H9 (cell line): ENCODE results near the gene CDO1. TPM values are rescaled to one million over a fixed set of nuclear protein-coding genes. Genes with fewer than 3 reads are reported as not detected.

Experiments used
- DNase-seq: peaks from one replicate; pipeline ENCODE4 v3.0.0-alpha.2; 2017
- H2AFZ ChIP-seq: one replicate; pipeline ENCODE4 v1.6.1; 2013; ENCODE audit warnings: mild to moderate bottlenecking, low read length, control low read depth, moderate library complexity
- H2AK5ac ChIP-seq: 2 replicates; pipeline ENCODE4 v1.6.1; 2013; ENCODE audit warnings: low read length, control low read depth, mixed read lengths; ENCODE audit not compliant: insufficient read length
- H2BK120ac ChIP-seq: one replicate; pipeline ENCODE4 v1.6.1; 2013; ENCODE audit warnings: low read depth, mild to moderate bottlenecking, low read length, control low read depth, inconsistent platforms; ENCODE audit not compliant: poor library complexity, severe bottlenecking
- H2BK12ac ChIP-seq: 2 replicates; pipeline ENCODE4 v1.6.1; 2013; ENCODE audit warnings: low read length, control low read depth, mixed read lengths, low read depth; ENCODE audit not compliant: insufficient read length
- H2BK15ac ChIP-seq: 2 replicates; pipeline ENCODE4 v1.6.1; 2013; ENCODE audit warnings: low read depth, low read length, control low read depth
- H2BK20ac ChIP-seq: one replicate; pipeline ENCODE4 v1.6.1; 2013; ENCODE audit warnings: low read depth, mild to moderate bottlenecking, low read length, control low read depth, inconsistent platforms; ENCODE audit not compliant: poor library complexity, severe bottlenecking
- H2BK5ac ChIP-seq: 2 replicates; pipeline ENCODE4 v1.6.1; 2013; ENCODE audit warnings: low read length, control low read depth, mixed read lengths; ENCODE audit not compliant: insufficient read length
- H3K14ac ChIP-seq: 2 replicates; pipeline ENCODE4 v1.6.1; 2013; ENCODE audit warnings: low read length, control low read depth; ENCODE audit not compliant: insufficient read depth
- H3K18ac ChIP-seq: 2 replicates; pipeline ENCODE4 v1.6.1; 2013; ENCODE audit warnings: low read depth, mild to moderate bottlenecking, mixed read lengths, low read length, control low read depth; ENCODE audit not compliant: insufficient read length
- H3K23ac ChIP-seq: 2 replicates; pipeline ENCODE4 v1.6.1; 2013; ENCODE audit warnings: low read length, control low read depth, mixed read lengths, low read depth; ENCODE audit not compliant: insufficient read length
- H3K23me2 ChIP-seq: 2 replicates; pipeline ENCODE4 v1.6.1; 2013; ENCODE audit warnings: low read depth, mild to moderate bottlenecking, mixed read lengths, low read length, control low read depth; ENCODE audit not compliant: insufficient read length, poor library complexity, severe bottlenecking
- H3K27ac ChIP-seq: 2 replicates; pipeline ENCODE4 v1.5.1; 2013; ENCODE audit warnings: low read length, control low read depth, mixed read lengths, low read depth; ENCODE audit not compliant: insufficient read length
- H3K27me3 ChIP-seq: 2 replicates; pipeline ENCODE4 v1.6.1; 2013; ENCODE audit warnings: low read length, control low read depth, inconsistent platforms; ENCODE audit not compliant: insufficient read depth
- H3K4ac ChIP-seq: 2 replicates; pipeline ENCODE4 v1.6.1; 2013; ENCODE audit warnings: low read depth, mild to moderate bottlenecking, control low read depth, inconsistent platforms, low read length, moderate library complexity
- H3K4me1 ChIP-seq: 2 replicates; pipeline ENCODE4 v1.6.1; 2013; ENCODE audit warnings: low read length, control low read depth, inconsistent platforms; ENCODE audit not compliant: insufficient read depth
- H3K4me2 ChIP-seq: 2 replicates; pipeline ENCODE4 v1.6.1; 2013; ENCODE audit warnings: low read length, control low read depth, mixed read lengths; ENCODE audit not compliant: insufficient read length, insufficient read depth
- H3K56ac ChIP-seq: 2 replicates; pipeline ENCODE4 v1.6.1; 2013; ENCODE audit warnings: low read depth, mild to moderate bottlenecking, mixed read lengths, low read length, control low read depth; ENCODE audit not compliant: insufficient read length
- H3K79me1 ChIP-seq: 2 replicates; pipeline ENCODE4 v1.6.1; 2013; ENCODE audit warnings: low read depth, mild to moderate bottlenecking, moderate library complexity, low read length, control low read depth, inconsistent platforms; ENCODE audit not compliant: insufficient read depth, poor library complexity, severe bottlenecking
- H3K79me2 ChIP-seq: 2 replicates; pipeline ENCODE4 v1.6.1; 2013; ENCODE audit warnings: low read length, control low read depth, inconsistent platforms; ENCODE audit not compliant: insufficient read depth
- H3K9ac ChIP-seq: 2 replicates; pipeline ENCODE4 v1.6.1; 2013; ENCODE audit warnings: low read length, control low read depth, mixed read lengths; ENCODE audit not compliant: insufficient read length; ENCODE audit errors: extremely low read depth
- H3K9me3 ChIP-seq: one replicate; pipeline ENCODE4 v1.6.1; 2013; ENCODE audit warnings: low read depth, low read length, inconsistent platforms; ENCODE audit not compliant: control insufficient read depth
- H3T11ph ChIP-seq: one replicate; pipeline ENCODE4 v1.6.1; 2013; ENCODE audit warnings: mild to moderate bottlenecking, low read length, control low read depth, inconsistent platforms
- H4K20me1 ChIP-seq: one replicate; pipeline ENCODE4 v1.6.1; 2013; ENCODE audit not compliant: control insufficient read depth, insufficient read length, insufficient read depth
- H4K5ac ChIP-seq: 2 replicates; pipeline ENCODE4 v1.6.1; 2013; ENCODE audit warnings: low read depth, mild to moderate bottlenecking, mixed read lengths, low read length, control low read depth; ENCODE audit not compliant: insufficient read length
- H4K8ac ChIP-seq: replicated peaks from 2 replicates; pipeline ENCODE4 v1.6.1; 2013; ENCODE audit warnings: low read length, control low read depth, mixed read lengths, low read depth; ENCODE audit not compliant: insufficient read length
- H4K91ac ChIP-seq: 2 replicates; pipeline ENCODE4 v1.6.1; 2013; ENCODE audit warnings: low read depth, mild to moderate bottlenecking, moderate library complexity, mixed read lengths, low read length, control low read depth; ENCODE audit not compliant: insufficient read length
- H3K27ac Mint-ChIP-seq, 3 experiments: 2 replicates in 2 of 3; 3 replicates in 1 of 3; pipeline ENCODE4 v1.8.0; 2020 to 2021; ENCODE audit warnings: mixed read lengths in 3 of 3, mild to moderate bottlenecking in 1 of 3, moderate library complexity in 1 of 3
- H3K27me3 Mint-ChIP-seq: 2 replicates; pipeline ENCODE4 v1.8.0; 2021; ENCODE audit warnings: low read depth, mild to moderate bottlenecking, moderate library complexity, mixed read lengths
- H3K36me3 Mint-ChIP-seq, 3 experiments: 2 replicates in 2 of 3; 3 replicates in 1 of 3; pipeline ENCODE4 v1.8.0; 2020 to 2021; ENCODE audit warnings: low read depth in 3 of 3, mixed read lengths in 3 of 3; ENCODE audit not compliant: insufficient read depth in 1 of 3
- H3K4me1 Mint-ChIP-seq, 2 experiments: 2 replicates each; pipeline ENCODE4 v1.8.0; 2020; ENCODE audit warnings: mixed read lengths in 2 of 2
- H3K4me3 Mint-ChIP-seq, 2 experiments: 2 replicates in 1 of 2; 3 replicates in 1 of 2; pipeline ENCODE4 v1.8.0; 2020 to 2021; ENCODE audit warnings: mild to moderate bottlenecking in 2 of 2, mixed read lengths in 2 of 2, moderate library complexity in 1 of 2
- H3K9me3 Mint-ChIP-seq, 2 experiments: 2 replicates in 1 of 2; 3 replicates in 1 of 2; pipeline ENCODE4 v1.8.0; 2020; ENCODE audit warnings: mild to moderate bottlenecking in 2 of 2, mixed read lengths in 2 of 2, moderate library complexity in 1 of 2
- CTCF ChIP-seq: fragments of 200-600 bp; sonication (generic); conservative IDR thresholded peaks from 3 replicates; pipeline ENCODE4 v1.8.0; 2021; ENCODE audit warnings: antibody characterized with exemption, mild to moderate bottlenecking
- WGBS: extraction: QIAGEN DNeasy Blood & Tissue Kit; methylation state at CpG from one replicate; pipeline ENCODE4 v1.1.7; 2013; ENCODE audit warnings: missing lambda C conversion rate, low lambda C conversion rate, mixed read lengths; ENCODE audit not compliant: insufficient read length; ENCODE audit errors: extremely low coverage; 5-methylcytosine and 5-hydroxymethylcytosine counted together
- total RNA-seq: library from RNA; stranded (reverse); gene quantifications from 2 replicates; pipeline ENCODE4 v1.2.1, GENCODE V29; 2021

Gene CDO1
- total RNA-seq, 1 experiment from 2014 or later: 11.2 TPM

- Mint-ChIP-seq H3K9me3 (no peaks in the 10 kb centered on the region), H3K4me1 (peaks cover 8 to 18% of the 10 kb centered on the region in 2 experiments), H3K4me3 (no peak overlapping the region), H3K27ac (no peak overlapping the region), H3K27me3 (peaks cover 1% of the 10 kb centered on the region), H3K36me3 (no peaks in the 10 kb centered on the region)
- Histone ChIP-seq H3K14ac (no peak overlapping the region), H2AFZ (no peak overlapping the region), H4K5ac (no peak overlapping the region), H4K8ac (no peak overlapping the region), H2BK20ac (no peak overlapping the region), H3K27ac (no peak overlapping the region), H3K79me1 (no peaks in the 10 kb centered on the region), H3K23ac (no peak overlapping the region), H2BK5ac (no peak overlapping the region), H3K18ac (no peak overlapping the region), H3K79me2 (no peaks in the 10 kb centered on the region), H3K4me1 (no peaks in the 10 kb centered on the region), H3K27me3 (no peaks in the 10 kb centered on the region), H4K20me1 (no peaks in the 10 kb centered on the region), H3K4ac (no peak overlapping the region), H2BK15ac (no peak overlapping the region), H3T11ph (no peak overlapping the region), H3K9ac (no peak overlapping the region), H3K9me3 (no peaks in the 10 kb centered on the region), H2BK120ac (no peak overlapping the region), H4K91ac (no peak overlapping the region), H2AK5ac (no peak overlapping the region), H3K23me2 (no peaks in the 10 kb centered on the region), H2BK12ac (no peak overlapping the region), H3K4me2 (no peak overlapping the region), H3K56ac (no peak overlapping the region)
- no peak for DNase-seq
- no peak for TF ChIP-seq CTCF
- WGBS: no CpG with 5 or more reads among the region's 1 CpG
These were observed 29.0 kb downstream of the CDO1 start for GRCh38 chr5:115787426-115787825.
